OCI-LY7 (cell line): ENCODE measurements around the gene NTRK3. TPM values are rescaled to one million over a fixed set of nuclear protein-coding genes. Genes with fewer than 3 reads are reported as not detected.

Experiments used
- BruUV-seq: library from RNA; stranded (reverse); fragments of 400-500 nt; replicated peaks from 2 replicates; lab custom pipeline; 2021; lab: Mats Ljungman, UMichigan
- CTCF ChIA-PET: fragments of 300-600 bp; sonication (Branson Sonifier 250); formaldehyde crosslinking; loops from one replicate; lab custom pipeline; 2022; ENCODE audit warnings: antibody characterized with exemption; ENCODE audit not compliant: unreplicated experiment; lab: Charles Lee
- POLR2A ChIA-PET: fragments of 300-600 bp; sonication (Branson Sonifier 250); formaldehyde crosslinking; loops from one replicate; lab custom pipeline; 2022; ENCODE audit warnings: antibody characterized with exemption; lab: Charles Lee
- DNase-seq: peaks from one replicate; pipeline ENCODE4 v3.0.0-alpha.2; 2015; ENCODE audit warnings: low spot score
- H2AFZ ChIP-seq: fragments of 200-600 bp; sonication (generic), shearing (Covaris generic); 2 replicates; pipeline ENCODE4 v1.6.1; 2014; ENCODE audit warnings: mild to moderate bottlenecking, antibody characterized with exemption, low read length, moderate library complexity
- H3K27ac ChIP-seq: fragments of 200-600 bp; sonication (generic); 2 replicates; pipeline ENCODE4 v1.5.1; 2014; ENCODE audit warnings: mixed run types, low read depth, mild to moderate bottlenecking, moderate library complexity, low read length, inconsistent platforms; ENCODE audit not compliant: poor library complexity, severe bottlenecking
- H3K36me3 ChIP-seq: fragments of 200-600 bp; sonication (generic); 2 replicates; pipeline ENCODE4 v1.6.1; 2014; ENCODE audit warnings: mild to moderate bottlenecking, antibody characterized with exemption, low read length, moderate library complexity, mixed read lengths; ENCODE audit not compliant: insufficient read depth
- H3K4me1 ChIP-seq: fragments of 200-600 bp; sonication (generic); 2 replicates; pipeline ENCODE4 v1.5.1; 2014; ENCODE audit warnings: mild to moderate bottlenecking, low read length; ENCODE audit not compliant: insufficient read depth, poor library complexity, severe bottlenecking
- H3K4me2 ChIP-seq: fragments of 200-600 bp; sonication (generic); 2 replicates; pipeline ENCODE4 v1.6.1; 2014; ENCODE audit warnings: mild to moderate bottlenecking, low read length
- H3K4me3 ChIP-seq: fragments of 200-600 bp; sonication (generic); 2 replicates; pipeline ENCODE4 v1.5.1; 2014; ENCODE audit warnings: mild to moderate bottlenecking, low read depth, low read length; ENCODE audit not compliant: poor library complexity, severe bottlenecking
- H3K79me2 ChIP-seq: fragments of 200-600 bp; sonication (generic); 2 replicates; pipeline ENCODE4 v1.6.1; 2016; ENCODE audit warnings: low read depth, mild to moderate bottlenecking, low read length, moderate library complexity, mixed read lengths; ENCODE audit not compliant: insufficient read depth
- H3K9me2 ChIP-seq: fragments of 200-600 bp; sonication (generic); 2 replicates; pipeline ENCODE4 v1.6.1; 2016; ENCODE audit warnings: mild to moderate bottlenecking, low read length, mixed read lengths; ENCODE audit not compliant: insufficient read depth
- H3K9me3 ChIP-seq: fragments of 200-600 bp; sonication (generic); 2 replicates; pipeline ENCODE4 v1.6.1; 2014; ENCODE audit warnings: mild to moderate bottlenecking, mixed run types, low read length, mixed read lengths
- H4K20me1 ChIP-seq: fragments of 200-600 bp; sonication (generic); 2 replicates; pipeline ENCODE4 v1.6.1; 2014; ENCODE audit warnings: mild to moderate bottlenecking, antibody characterized with exemption, low read length, moderate library complexity, mixed read lengths; ENCODE audit not compliant: insufficient read depth
- CTCF ChIP-seq: fragments of 200-600 bp; sonication (generic); conservative IDR thresholded peaks from 2 replicates; pipeline ENCODE4 v1.5.1; 2014; ENCODE audit warnings: mild to moderate bottlenecking, antibody characterized with exemption, low read length, moderate library complexity, mixed read lengths
- EZH2phosphoT487 ChIP-seq: fragments of 200-600 bp; sonication (generic); IDR thresholded peaks from 2 replicates; pipeline ENCODE4 v1.6.1; 2018; ENCODE audit warnings: low read depth, borderline replicate concordance, mild to moderate bottlenecking, mixed run types, antibody characterized with exemption, low read length, moderate library complexity, mixed read lengths
- intact Hi-C: fragments of 100-400 bp; cut with micrococcal nuclease; formaldehyde crosslinking; loops from one replicate; pipeline ENCODE4 v1.10.0; 2022; ENCODE audit not compliant: unreplicated experiment
- total RNA-seq, 2 experiments: library from RNA; depleted of rRNA in 1 of 2; stranded (reverse); fragments of >200 nt in 1 of 2; shearing (Covaris generic) in 1 of 2; gene quantifications; 2 replicates each; pipeline ENCODE4 v1.2.3, GENCODE V29; 2014 to 2022

The NTRK3 gene
- total RNA-seq, 2 experiments from 2014 or later, result 0.50 to 2.5 TPM

- no TSS peak for BruUV-seq
- no peak overlapping the region for H3K27ac ChIP-seq
- H2AFZ ChIP-seq, result no peak overlapping the region
- TF ChIP-seq CTCF (no peak), EZH2phosphoT487 (no peak)
- no peaks in the 10 kb centered on the region for H4K20me1 ChIP-seq
- H3K9me2 ChIP-seq, result no peaks in the 10 kb centered on the region
- intact Hi-C loops, result no loop called here
- DNase-seq, result no peak
- ChIA-PET POLR2A (no interaction called here), CTCF (no interaction called here)
- H3K79me2 ChIP-seq, result no peaks in the 10 kb centered on the region
- H3K4me2 ChIP-seq, result no peak overlapping the region
- no peaks in the 10 kb centered on the region for H3K4me1 ChIP-seq
- no peaks in the 10 kb centered on the region for H3K9me3 ChIP-seq
- H3K36me3 ChIP-seq, result no peaks in the 10 kb centered on the region
- H3K4me3 ChIP-seq, result no peak overlapping the region
These were observed 307.4 kb downstream of the NTRK3 start for GRCh38 chr15:87949151-87949574.

DNA sequence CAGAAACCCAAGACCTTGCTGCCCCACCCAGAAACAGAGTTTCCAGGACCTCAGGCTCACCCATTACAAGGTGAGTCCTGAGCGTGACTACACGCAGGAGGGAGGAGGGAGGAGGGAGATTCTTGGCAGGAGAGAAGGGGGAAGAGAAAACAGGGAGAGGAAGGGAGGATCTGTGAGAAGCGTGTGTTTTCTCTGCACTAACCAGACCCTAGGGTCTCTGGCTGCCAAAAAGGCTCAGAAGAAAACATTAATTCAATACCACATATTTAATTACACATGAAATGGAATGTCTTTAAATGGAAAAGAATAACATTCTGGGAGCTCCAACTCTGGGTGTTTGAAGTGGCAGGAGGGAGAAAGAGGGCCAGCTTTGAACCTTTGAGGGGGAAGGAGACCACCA is 309.0 kb downstream of the NTRK3 start:
- Histone ChIP-seq H4K20me1 (no peaks in the 10 kb centered on the region), H3K36me3 (no peaks in the 10 kb centered on the region), H3K9me2 (no peaks in the 10 kb centered on the region), H3K4me1 (no peaks in the 10 kb centered on the region), H3K79me2 (no peaks in the 10 kb centered on the region), H3K9me3 (no peaks in the 10 kb centered on the region), H2AFZ (no peak overlapping the region), H3K4me3 (no peak overlapping the region), H3K4me2 (no peak overlapping the region), H3K27ac (no peak overlapping the region)
- ChIA-PET POLR2A (interaction anchor here (0.8 kb wide), 1 partner anchor 9 kb away, joined by 3 read pairs; no protein-coding TSS in a partner anchor), CTCF (no interaction called here)
- intact Hi-C loops, result no loop called here
- BruUV-seq, result no TSS peak
- no peak for DNase-seq
- TF ChIP-seq EZH2phosphoT487, result no peak
- TF ChIP-seq CTCF, result no peak

GRCh38 chr15:87945246-87945645 is 311.3 kb downstream of the NTRK3 start:
- ChIA-PET POLR2A (no interaction called here), CTCF (no interaction called here)
- H3K4me1 ChIP-seq, result no peaks in the 10 kb centered on the region
- H2AFZ ChIP-seq, result no peak overlapping the region
- no peak for DNase-seq
- H3K36me3 ChIP-seq, result no peaks in the 10 kb centered on the region
- no peaks in the 10 kb centered on the region for H4K20me1 ChIP-seq
- no peaks in the 10 kb centered on the region for H3K9me3 ChIP-seq
- BruUV-seq, result no TSS peak
- intact Hi-C loops, result no loop called here
- no peak overlapping the region for H3K4me2 ChIP-seq
- no peaks in the 10 kb centered on the region for H3K9me2 ChIP-seq
- TF ChIP-seq EZH2phosphoT487 (no peak), CTCF (no peak)
- H3K79me2 ChIP-seq, result no peaks in the 10 kb centered on the region
- no peak overlapping the region for H3K4me3 ChIP-seq
- no peak overlapping the region for H3K27ac ChIP-seq
